NT2/D1 (cell line): ENCODE measurements around the gene ECHDC3.

ENCODE experiments used
- DNase-seq: peaks from one replicate; pipeline ENCODE4 v3.0.0-alpha.2; 2011; ENCODE audit warnings: low read depth, low spot score
- H3K27me3 ChIP-seq: 2 replicates; pipeline ENCODE4 v1.6.0; 2011; ENCODE audit warnings: mild to moderate bottlenecking; ENCODE audit not compliant: insufficient read length, insufficient read depth
- H3K36me3 ChIP-seq: 2 replicates; pipeline ENCODE4 v1.6.1; 2011; ENCODE audit warnings: mild to moderate bottlenecking, low read length, mixed read lengths; ENCODE audit not compliant: insufficient read depth, insufficient read length
- H3K4me1 ChIP-seq: 2 replicates; pipeline ENCODE4 v1.5.1; 2011; ENCODE audit not compliant: insufficient read depth, insufficient read length
- H3K4me3 ChIP-seq: 2 replicates; pipeline ENCODE4 v1.5.1; 2011; ENCODE audit warnings: low read depth; ENCODE audit not compliant: insufficient read length
- H3K9ac ChIP-seq: 2 replicates; pipeline ENCODE4 v1.6.0; 2011; ENCODE audit warnings: low read depth; ENCODE audit not compliant: insufficient read length
- H3K9me3 ChIP-seq: 2 replicates; pipeline ENCODE4 v1.5.1; 2011; ENCODE audit warnings: mild to moderate bottlenecking, low read length; ENCODE audit not compliant: insufficient read depth
- SUZ12 ChIP-seq: IDR thresholded peaks from 2 replicates; pipeline ENCODE4 v1.6.1; 2011; ENCODE audit not compliant: insufficient read length, insufficient read depth; ENCODE audit errors: extremely low read depth
- YY1 ChIP-seq: IDR thresholded peaks from 2 replicates; pipeline ENCODE4 v1.6.1; 2011; ENCODE audit not compliant: insufficient read length, insufficient read depth
- ZNF274 ChIP-seq: IDR thresholded peaks from 2 replicates; pipeline ENCODE4 v1.6.1; 2011; ENCODE audit warnings: mild to moderate bottlenecking, low read depth, low read length

ECHDC3 gene

GRCh38 chr10:11789956-11790355 is 47.8 kb downstream of the ECHDC3 start:
- H3K9me3 ChIP-seq, result peaks cover 7% of the 10 kb centered on the region; the same call in 1 of the 2 replicates
- no peaks in the 10 kb centered on the region for H3K4me1 ChIP-seq
- H3K36me3 ChIP-seq, result no peaks in the 10 kb centered on the region
- no peak for TF ChIP-seq SUZ12
- no peak for TF ChIP-seq YY1
- no peak for TF ChIP-seq ZNF274
- no peaks in the 10 kb centered on the region for H3K27me3 ChIP-seq
- no peak overlapping the region for H3K4me3 ChIP-seq
- DNase-seq, result no peak
- no peak overlapping the region for H3K9ac ChIP-seq

- DNase-seq, result no peak
- Histone ChIP-seq H3K4me3 (no peak overlapping the region), H3K4me1 (peaks cover 2% of the 10 kb centered on the region), H3K27me3 (no peaks in the 10 kb centered on the region), H3K36me3 (no peaks in the 10 kb centered on the region), H3K9me3 (peaks cover 7% of the 10 kb centered on the region; the same call in 1 of the 2 replicates), H3K9ac (no peak overlapping the region)
- TF ChIP-seq YY1, result no peak
- no peak for TF ChIP-seq ZNF274
- no peak for TF ChIP-seq SUZ12
Measured at GRCh38 chr10:11793762-11794479, 51.7 kb downstream of the ECHDC3 start.

- H3K9me3 ChIP-seq, result peaks cover 7% of the 10 kb centered on the region; the same call in 1 of the 2 replicates
- no peak overlapping the region for H3K9ac ChIP-seq
- no peak for DNase-seq
- H3K4me1 ChIP-seq, result peaks cover 4% of the 10 kb centered on the region
- H3K4me3 ChIP-seq, result no peak overlapping the region
- no peaks in the 10 kb centered on the region for H3K27me3 ChIP-seq
- no peaks in the 10 kb centered on the region for H3K36me3 ChIP-seq
- no peak for TF ChIP-seq YY1
- no peak for TF ChIP-seq SUZ12
- TF ChIP-seq ZNF274, result no peak
Measured at GRCh38 chr10:11794566-11794965, 52.4 kb downstream of the ECHDC3 start.

- no peak for TF ChIP-seq ZNF274
- TF ChIP-seq YY1, result no peak
- no peak overlapping the region for H3K9ac ChIP-seq
- no peaks in the 10 kb centered on the region for H3K36me3 ChIP-seq
- H3K27me3 ChIP-seq, result no peaks in the 10 kb centered on the region
- H3K4me1 ChIP-seq, result peaks cover 5% of the 10 kb centered on the region
- DNase-seq, result no peak
- peaks cover 7% of the 10 kb centered on the region; the same call in 1 of the 2 replicates for H3K9me3 ChIP-seq
- no peak overlapping the region for H3K4me3 ChIP-seq
Measured at GRCh38 chr10:11795101-11795920, 53.1 kb downstream of the ECHDC3 start.

GRCh38 chr10:11796474-11796873 is 54.3 kb downstream of the ECHDC3 start:
- TF ChIP-seq YY1 (no peak), ZNF274 (no peak), SUZ12 (no peak)
- H3K36me3 ChIP-seq, result no peaks in the 10 kb centered on the region
- no peak overlapping the region for H3K4me3 ChIP-seq

GRCh38 chr10:11797281-11797680 is 55.1 kb downstream of the ECHDC3 start:
- no peaks in the 10 kb centered on the region for H3K36me3 ChIP-seq
- DNase-seq, result no peak
- no peak overlapping the region for H3K9ac ChIP-seq
- peaks cover 5% of the 10 kb centered on the region for H3K4me1 ChIP-seq
- no peak overlapping the region for H3K4me3 ChIP-seq
- no peaks in the 10 kb centered on the region for H3K27me3 ChIP-seq
- TF ChIP-seq SUZ12 (no peak), ZNF274 (no peak), YY1 (no peak)
- peaks cover 7% of the 10 kb centered on the region; the same call in 1 of the 2 replicates for H3K9me3 ChIP-seq

More at GRCh38 chr10:11796474-11796873, 54.3 kb downstream of the ECHDC3 start:
- Histone ChIP-seq H3K27me3 (no peaks in the 10 kb centered on the region), H3K9me3 (peaks cover 7% of the 10 kb centered on the region; the same call in 1 of the 2 replicates), H3K4me1 (peaks cover 5% of the 10 kb centered on the region), H3K9ac (no peak overlapping the region)
- no peak for DNase-seq
